Prostate gland (tissue), 2 donors: ENCODE data around the gene SRPK3.

Experiments used
- POLR2A ChIP-seq: fragments of 450-650 bp; IDR thresholded peaks from one replicate; pipeline ENCODE4 v1.6.1; 2016; ENCODE audit warnings: antibody characterized with exemption, mild to moderate bottlenecking
- POLR2AphosphoS5 ChIP-seq: sonication (generic); formaldehyde crosslinking; IDR thresholded peaks from one replicate; pipeline ENCODE4 v1.6.1; 2017; ENCODE audit warnings: antibody characterized with exemption
- TF ChIP-seq, protein P1 (sequence below), 4 experiments: fragments of 200-600 bp in 2 of 4; fragments of 450-650 bp in 2 of 4; sonication (generic) in 2 of 4; IDR thresholded peaks; 1 replicate in 3 of 4; 2 replicates in 1 of 4; pipeline ENCODE4 v1.5.1; 2016 to 2019; ENCODE audit warnings: antibody characterized with exemption in 4 of 4, mild to moderate bottlenecking in 2 of 4, moderate library complexity in 2 of 4

DNA sequence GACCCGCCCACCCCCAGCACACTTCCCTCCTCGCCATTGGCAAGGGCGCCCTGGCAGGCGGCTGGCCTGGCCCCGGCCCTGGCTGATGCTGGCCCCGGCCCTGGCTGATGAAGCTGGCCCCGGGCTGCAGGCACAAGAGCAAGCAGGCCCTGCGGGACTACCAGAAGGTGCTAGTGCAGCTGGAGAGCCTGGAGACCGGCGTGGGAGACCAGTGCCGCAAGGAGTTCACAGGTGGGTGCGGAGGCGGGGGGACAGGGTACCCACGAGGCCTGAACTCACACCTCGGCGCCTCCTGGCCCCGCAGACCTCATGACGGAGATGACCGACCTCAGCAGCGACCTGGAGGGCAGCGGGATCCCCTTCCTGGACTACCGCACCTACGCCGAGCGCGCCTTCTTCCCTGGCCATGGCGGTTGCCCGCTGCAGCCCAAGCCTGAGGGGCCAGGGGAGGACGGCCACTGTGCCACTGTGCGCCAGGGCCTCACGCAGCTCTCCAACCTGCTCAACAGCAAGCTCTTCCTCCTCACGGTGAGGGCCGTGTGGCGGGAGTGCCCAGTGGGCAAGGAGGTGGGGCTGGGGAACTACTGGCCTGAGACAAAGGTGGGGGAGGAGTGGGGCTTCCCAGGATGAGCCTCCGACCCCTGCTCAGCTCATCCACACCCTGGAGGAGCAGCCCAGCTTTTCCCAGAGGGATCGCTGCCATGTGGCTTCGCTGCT lies 6.1 kb upstream of the SRPK3 start:
- TF ChIP-seq, protein P1, sequence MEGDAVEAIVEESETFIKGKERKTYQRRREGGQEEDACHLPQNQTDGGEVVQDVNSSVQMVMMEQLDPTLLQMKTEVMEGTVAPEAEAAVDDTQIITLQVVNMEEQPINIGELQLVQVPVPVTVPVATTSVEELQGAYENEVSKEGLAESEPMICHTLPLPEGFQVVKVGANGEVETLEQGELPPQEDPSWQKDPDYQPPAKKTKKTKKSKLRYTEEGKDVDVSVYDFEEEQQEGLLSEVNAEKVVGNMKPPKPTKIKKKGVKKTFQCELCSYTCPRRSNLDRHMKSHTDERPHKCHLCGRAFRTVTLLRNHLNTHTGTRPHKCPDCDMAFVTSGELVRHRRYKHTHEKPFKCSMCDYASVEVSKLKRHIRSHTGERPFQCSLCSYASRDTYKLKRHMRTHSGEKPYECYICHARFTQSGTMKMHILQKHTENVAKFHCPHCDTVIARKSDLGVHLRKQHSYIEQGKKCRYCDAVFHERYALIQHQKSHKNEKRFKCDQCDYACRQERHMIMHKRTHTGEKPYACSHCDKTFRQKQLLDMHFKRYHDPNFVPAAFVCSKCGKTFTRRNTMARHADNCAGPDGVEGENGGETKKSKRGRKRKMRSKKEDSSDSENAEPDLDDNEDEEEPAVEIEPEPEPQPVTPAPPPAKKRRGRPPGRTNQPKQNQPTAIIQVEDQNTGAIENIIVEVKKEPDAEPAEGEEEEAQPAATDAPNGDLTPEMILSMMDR (IDR thresholded peaks at IDR 0.05), result no peak
- TF ChIP-seq POLR2AphosphoS5, result no peak
- no peak for TF ChIP-seq POLR2A
